Activated CD4-positive, alpha-beta T cell treated with anti-CD3 and anti-CD28 coated beads, Interleukin-2, amount 50 U/mL, for 4 hours (primary cell): ENCODE measurements around the gene TAF6.

Source experiments
- DNase-seq, 2 experiments: peaks; one replicate each; pipeline ENCODE4 v3.0.0-alpha.2; 2020

Gene TAF6

GRCh38 chr7:100064162-100064561, 55.0 kb downstream of the TAF6 start:
- no peak for DNase-seq

GRCh38 chr7:100063376-100063775, 55.8 kb downstream of the TAF6 start:
- DNase-seq, result no peak

GRCh38 chr7:100061518-100062193, 57.5 kb downstream of the TAF6 start:
- no peak for DNase-seq

- no peak for DNase-seq
Observed at GRCh38 chr7:100059251-100059739, 59.9 kb downstream of the TAF6 start.
